ENCODE results near the gene HIP1R. TPM values are rescaled to one million over a fixed set of nuclear protein-coding genes. Genes with fewer than 3 reads are reported as not detected.

Gene HIP1R
- total and polyA plus RNA-seq, 2 of the 8 experiments (the other 6 are each of a cell fraction or from before 2014, with no cell fraction given) = 11.2 to 14.5 TPM

DNA sequence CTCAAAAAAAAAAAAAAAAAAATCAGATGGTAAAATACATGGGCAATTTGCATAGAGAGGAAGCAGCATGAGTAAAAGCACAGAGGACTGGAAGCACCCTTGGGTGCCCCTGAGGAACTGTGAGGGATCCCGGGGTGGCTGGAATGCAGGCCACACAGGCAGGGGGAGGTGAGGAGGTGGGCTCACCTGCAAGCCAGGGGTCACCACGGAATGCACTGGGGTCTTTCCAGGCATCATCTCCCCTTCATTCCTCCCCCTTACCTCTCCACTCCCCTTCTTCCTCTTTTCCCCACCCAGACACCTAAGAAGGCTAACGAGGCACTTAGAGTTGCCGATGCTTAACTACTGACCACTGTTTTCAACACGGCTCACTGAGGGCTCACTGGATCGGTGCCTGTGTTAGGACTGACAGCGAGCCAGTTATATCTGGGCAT, 14.4 kb upstream of the HIP1R start:
- Histone ChIP-seq H3K79me1 (ENCODE audit: low read depth, low read length) (no peaks in the 10 kb centered on the region), H2AK5ac (ENCODE audit: low read depth, low read length) (no peak overlapping the region), H4K8ac (ENCODE audit: extremely low read depth, insufficient read depth, low read length) (no peak overlapping the region), H3K27me3 (replicated peaks in 1 of 4; ENCODE audit: control insufficient read depth in 3 of 4, extremely low read depth in 1 of 4, insufficient read depth in 3 of 4, low read length in 3 of 4) (no peaks in the 10 kb centered on the region), H3K4me3 (ENCODE audit: extremely low read depth in 1 of 4, insufficient read depth in 2 of 4, low read depth in 3 of 4, low read length in 4 of 4) (no peak overlapping the region), H2BK5ac (ENCODE audit: low read depth, low read length) (no peak overlapping the region), H4K91ac (replicated peaks; ENCODE audit: insufficient read length, low read length) (no peak overlapping the region), H2BK20ac (ENCODE audit: low read length) (no peak overlapping the region), H3K23me2 (ENCODE audit: low read depth, low read length) (0 out of 2 replicates have a peak, but pooled peaks cover 1% of the 10 kb centered on the region), H3K27ac (ENCODE audit: low read depth, low read length) (no peak overlapping the region), H2BK15ac (ENCODE audit: low read length) (no peak overlapping the region), H4K20me1 (replicated peaks in 1 of 2; ENCODE audit: control insufficient read depth in 1 of 2, insufficient read depth in 2 of 2, low read length in 2 of 2) (no peaks in the 10 kb centered on the region), H2AFZ (ENCODE audit: low read length) (no peak overlapping the region), H3K14ac (ENCODE audit: insufficient read length) (no peak overlapping the region), H3K4ac (replicated peaks; ENCODE audit: insufficient read length, low read depth, low read length) (no peak overlapping the region), H3K18ac (ENCODE audit: extremely low read depth, low read length) (no peak overlapping the region), H3K79me2 (ENCODE audit: control insufficient read depth in 1 of 2, insufficient read depth in 2 of 2, low read length in 2 of 2) (no peaks in the 10 kb centered on the region), H3K23ac (ENCODE audit: insufficient read length) (no peak overlapping the region), H3K9ac (replicated peaks in 1 of 4; ENCODE audit: extremely low read depth in 1 of 4, low read depth in 3 of 4, low read length in 3 of 4) (no peak overlapping the region), H3K4me2 (ENCODE audit: insufficient read depth in 1 of 2, low read depth in 2 of 2, low read length in 2 of 2) (no peak overlapping the region), H3K56ac (replicated peaks; ENCODE audit: insufficient read length, low read depth, low read length) (no peak overlapping the region), H3K36me3 (ENCODE audit: control insufficient read depth in 2 of 4, insufficient read depth in 4 of 4, low read length in 3 of 4) (no peaks in the 10 kb centered on the region), H3K4me1 (replicated peaks in 1 of 4; ENCODE audit: control insufficient read depth in 3 of 4, insufficient read depth in 4 of 4, low read length in 3 of 4) (no peaks in the 10 kb centered on the region), H4K5ac (ENCODE audit: insufficient read length, low read depth, low read length) (no peak overlapping the region), H2BK12ac (ENCODE audit: low read depth, low read length) (no peak overlapping the region), H3K9me3 (ENCODE audit: insufficient read depth in 2 of 2, low read depth in 1 of 2, low read length in 1 of 2) (no peaks in the 10 kb centered on the region), H2BK120ac (replicated peaks; ENCODE audit: low read depth, low read length) (no peak overlapping the region)
- 76% methylated on average over 6 of the region's 7 CpGs; no CpG with 5 or more reads in 1 of the 2 experiments for whole genome bisulfite sequencing, 2 experiments (ENCODE audit: extremely low coverage in 1 of 2, insufficient coverage in 1 of 2, insufficient read length in 1 of 2, insufficient replicate concordance in 2 of 2, low coverage in 1 of 2, low lambda C conversion rate in 2 of 2, missing lambda C conversion rate in 1 of 2)
- DNase-seq (ENCODE audit: low read depth in 1 of 2, low spot score in 2 of 2) (no peak), FAIRE-seq (no peak)
- TF ChIP-seq NRF1 (IDR thresholded peaks at IDR 0.05; ENCODE audit: low read depth, low read length) (no peak), RAD21 (IDR thresholded peaks at IDR 0.05 in 1 of 2, conservative IDR thresholded peaks at IDR 0.05 in 1 of 2; ENCODE audit: low read depth in 2 of 2, low read length in 2 of 2) (no peak), JUN (IDR thresholded peaks at IDR 0.05; ENCODE audit: low read depth, low read length) (no peak), POU5F1 (IDR thresholded peaks at IDR 0.05; ENCODE audit: low read depth, low read length) (no peak), SIRT6 (IDR thresholded peaks at IDR 0.05; ENCODE audit: low read length) (no peak), ZNF274 (IDR thresholded peaks at IDR 0.05; ENCODE audit: borderline replicate concordance, extremely low read depth, low read length) (no peak), SP4 (IDR thresholded peaks at IDR 0.05; ENCODE audit: low read length) (no peak), RFX5 (IDR thresholded peaks at IDR 0.05; ENCODE audit: borderline replicate concordance, low read depth, low read length) (no peak), POLR2A (IDR thresholded peaks at IDR 0.05; ENCODE audit: control extremely low read depth in 1 of 2, low read depth in 2 of 2, low read length in 2 of 2) (no peak)
- TF ChIP-seq, protein P1, sequence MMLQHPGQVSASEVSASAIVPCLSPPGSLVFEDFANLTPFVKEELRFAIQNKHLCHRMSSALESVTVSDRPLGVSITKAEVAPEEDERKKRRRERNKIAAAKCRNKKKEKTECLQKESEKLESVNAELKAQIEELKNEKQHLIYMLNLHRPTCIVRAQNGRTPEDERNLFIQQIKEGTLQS (IDR thresholded peaks at IDR 0.05; ENCODE audit: insufficient read depth, low read depth, low read length) = no peak
- ChIA-PET POLR2A (ENCODE audit: partially characterized antibody) (no interaction called here), CTCF (ENCODE audit: partially characterized antibody) (interaction anchor here (5.1 kb wide), 1 partner anchor 27 kb away, joined by 35 read pairs; no protein-coding TSS in a partner anchor)
